Measurements from ENCODE around the gene LRIG1.
A peak's percentile ranks its signal among the peaks of the same experiment; 100 is the strongest.

The LRIG1 gene

GRCh38 chr3:66428733-66429132, 72.1 kb downstream of the LRIG1 start:
- H3K4me3 ChIP-seq (ENCODE audit: control insufficient read depth, low read depth, low read length): no peak overlapping the region
- TF ChIP-seq CTCF (IDR thresholded peaks at IDR 0.05; ENCODE audit: control insufficient read depth, insufficient read depth, low read depth, low read length, missing control alignments): no peak
- DNase-seq (ENCODE audit: low read depth): peak; percentile 98

GRCh38 chr3:66427951-66428474, 72.8 kb downstream of the LRIG1 start:
- no peak overlapping the region for H3K4me3 ChIP-seq (ENCODE audit: control insufficient read depth, low read depth, low read length)
- no peak for TF ChIP-seq CTCF (IDR thresholded peaks at IDR 0.05; ENCODE audit: control insufficient read depth, insufficient read depth, low read depth, low read length, missing control alignments)
- DNase-seq (ENCODE audit: low read depth): no peak

GRCh38 chr3:66427352-66427751, 73.5 kb downstream of the LRIG1 start:
- no peak for DNase-seq (ENCODE audit: low read depth)
- no peak overlapping the region for H3K4me3 ChIP-seq (ENCODE audit: control insufficient read depth, low read depth, low read length)
- TF ChIP-seq CTCF (IDR thresholded peaks at IDR 0.05; ENCODE audit: control insufficient read depth, insufficient read depth, low read depth, low read length, missing control alignments): no peak

GRCh38 chr3:66426135-66426534, 74.7 kb downstream of the LRIG1 start:
- no peak for TF ChIP-seq CTCF (IDR thresholded peaks at IDR 0.05; ENCODE audit: control insufficient read depth, insufficient read depth, low read depth, low read length, missing control alignments)

GRCh38 chr3:66425576-66426114, 75.2 kb downstream of the LRIG1 start:
- H3K4me3 ChIP-seq (ENCODE audit: control insufficient read depth, low read depth, low read length): no peak overlapping the region
- no peak for TF ChIP-seq CTCF (IDR thresholded peaks at IDR 0.05; ENCODE audit: control insufficient read depth, insufficient read depth, low read depth, low read length, missing control alignments)
- no peak for DNase-seq (ENCODE audit: low read depth)

More at GRCh38 chr3:66426135-66426534, 74.7 kb downstream of the LRIG1 start:
- H3K4me3 ChIP-seq (ENCODE audit: control insufficient read depth, low read depth, low read length): no peak overlapping the region
- no peak for DNase-seq (ENCODE audit: low read depth)

GRCh38 chr3:66425032-66425431, 75.8 kb downstream of the LRIG1 start:
- no peak overlapping the region for H3K4me3 ChIP-seq (ENCODE audit: control insufficient read depth, low read depth, low read length)
- no peak for TF ChIP-seq CTCF (IDR thresholded peaks at IDR 0.05; ENCODE audit: control insufficient read depth, insufficient read depth, low read depth, low read length, missing control alignments)
- no peak for DNase-seq (ENCODE audit: low read depth)

All from AG09309 (cell line).